HEK293 (cell line): ENCODE measurements around the gene MSRB3.

Source experiments
- MEIS1 ChIP-seq: sonication (generic); formaldehyde crosslinking; IDR thresholded peaks from 2 replicates; pipeline ENCODE4 v1.8.1; 2022; ENCODE audit warnings: missing genetic modification reagents, mild to moderate bottlenecking, borderline replicate concordance
- ZNF175 ChIP-seq: fragments of 450-650 bp; formaldehyde crosslinking; IDR thresholded peaks from 2 replicates; pipeline ENCODE4 v1.5.1; 2016; ENCODE audit warnings: missing biosample characterization, missing genetic modification characterization
- ZNF280C ChIP-seq: fragments of 450-650 bp; formaldehyde crosslinking; IDR thresholded peaks from 2 replicates; pipeline ENCODE4 v1.5.1; 2016; ENCODE audit warnings: missing biosample characterization, missing genetic modification characterization
- ZNF426 ChIP-seq: fragments of 450-650 bp; formaldehyde crosslinking; IDR thresholded peaks from 2 replicates; pipeline ENCODE4 v1.5.1; 2017; ENCODE audit warnings: missing biosample characterization, missing genetic modification characterization, mild to moderate bottlenecking, inconsistent platforms, moderate library complexity
- ZNF510 ChIP-seq: fragments of 450-650 bp; formaldehyde crosslinking; IDR thresholded peaks from 2 replicates; pipeline ENCODE4 v1.5.1; 2018; ENCODE audit warnings: mild to moderate bottlenecking, missing genetic modification characterization, missing biosample characterization; ENCODE audit not compliant: insufficient replicate concordance
- TF ChIP-seq, protein P1 (sequence below): fragments of 450-650 bp; formaldehyde crosslinking; IDR thresholded peaks from 2 replicates; pipeline ENCODE4 v1.5.1; 2016; ENCODE audit warnings: missing biosample characterization, missing genetic modification characterization

DNA sequence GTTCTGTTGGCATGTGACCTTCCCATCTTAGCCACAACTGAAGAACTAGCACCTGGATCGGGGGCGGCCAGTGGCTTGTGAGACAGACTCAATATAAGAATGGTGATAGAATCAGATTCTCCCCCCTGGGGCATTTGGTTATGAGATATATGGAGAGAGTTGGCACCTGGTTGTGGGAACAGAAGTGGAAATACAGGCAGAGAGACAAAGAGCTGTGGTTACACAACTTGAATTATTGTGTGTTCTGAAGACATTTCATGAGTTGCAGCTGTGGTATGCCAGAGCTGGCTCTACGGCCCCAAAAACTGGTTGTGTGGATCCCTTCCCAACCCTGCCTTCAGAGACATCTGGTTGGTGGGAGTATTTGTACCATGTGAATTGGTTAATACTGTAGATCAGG lies 2.9 kb upstream of the MSRB3 start:
- TF ChIP-seq ZNF280C (no peak), ZNF175 (no peak), MEIS1 (CRISPR knock-in tag) (no peak), ZNF426 (tag by site-specific recombination) (no peak), ZNF510 (no peak)
- TF ChIP-seq, protein P1, sequence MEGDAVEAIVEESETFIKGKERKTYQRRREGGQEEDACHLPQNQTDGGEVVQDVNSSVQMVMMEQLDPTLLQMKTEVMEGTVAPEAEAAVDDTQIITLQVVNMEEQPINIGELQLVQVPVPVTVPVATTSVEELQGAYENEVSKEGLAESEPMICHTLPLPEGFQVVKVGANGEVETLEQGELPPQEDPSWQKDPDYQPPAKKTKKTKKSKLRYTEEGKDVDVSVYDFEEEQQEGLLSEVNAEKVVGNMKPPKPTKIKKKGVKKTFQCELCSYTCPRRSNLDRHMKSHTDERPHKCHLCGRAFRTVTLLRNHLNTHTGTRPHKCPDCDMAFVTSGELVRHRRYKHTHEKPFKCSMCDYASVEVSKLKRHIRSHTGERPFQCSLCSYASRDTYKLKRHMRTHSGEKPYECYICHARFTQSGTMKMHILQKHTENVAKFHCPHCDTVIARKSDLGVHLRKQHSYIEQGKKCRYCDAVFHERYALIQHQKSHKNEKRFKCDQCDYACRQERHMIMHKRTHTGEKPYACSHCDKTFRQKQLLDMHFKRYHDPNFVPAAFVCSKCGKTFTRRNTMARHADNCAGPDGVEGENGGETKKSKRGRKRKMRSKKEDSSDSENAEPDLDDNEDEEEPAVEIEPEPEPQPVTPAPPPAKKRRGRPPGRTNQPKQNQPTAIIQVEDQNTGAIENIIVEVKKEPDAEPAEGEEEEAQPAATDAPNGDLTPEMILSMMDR (tag by site-specific recombination) = no peak
